OCI-LY1 (cell line): Measurements from ENCODE around the gene ZGRF1.
"Not testable (repeated sequence)": the region's sequence is repeated elsewhere in the genome, so short reads cannot be mapped to it uniquely, and the experiment has no call there.

ENCODE experiments used
- H2AFZ ChIP-seq: fragments of 200-600 bp; sonication (generic), shearing (Covaris generic); 2 replicates; pipeline ENCODE4 v1.6.0; 2014; ENCODE audit warnings: antibody characterized with exemption, mild to moderate bottlenecking, low read length
- H3F3A ChIP-seq: fragments of 200-600 bp; sonication (generic), shearing (Covaris generic); 2 replicates; pipeline ENCODE4 v1.6.0; 2014; ENCODE audit warnings: mild to moderate bottlenecking, antibody characterized with exemption, low read length, moderate library complexity; ENCODE audit not compliant: insufficient read depth
- H3K27ac ChIP-seq: fragments of 200-600 bp; sonication (generic); 2 replicates; pipeline ENCODE4 v1.5.1; 2014; ENCODE audit warnings: low read length, mixed run types, mild to moderate bottlenecking, low read depth; ENCODE audit not compliant: poor library complexity, severe bottlenecking
- H3K27me3 ChIP-seq: fragments of 200-600 bp; sonication (generic); 2 replicates; pipeline ENCODE4 v1.6.0; 2014; ENCODE audit warnings: antibody characterized with exemption, mild to moderate bottlenecking, low read length, moderate library complexity; ENCODE audit not compliant: insufficient read depth
- H3K36me3 ChIP-seq: fragments of 200-600 bp; sonication (generic); 2 replicates; pipeline ENCODE4 v1.6.1; 2014; ENCODE audit warnings: mild to moderate bottlenecking, antibody characterized with exemption, low read length, moderate library complexity, mixed read lengths; ENCODE audit not compliant: insufficient read depth
- H3K4me1 ChIP-seq: fragments of 200-600 bp; sonication (generic); 2 replicates; pipeline ENCODE4 v1.5.1; 2014; ENCODE audit warnings: mild to moderate bottlenecking, low read length, moderate library complexity; ENCODE audit not compliant: insufficient read depth, severe bottlenecking
- H3K4me2 ChIP-seq: fragments of 200-600 bp; sonication (generic), shearing (Covaris generic); 2 replicates; pipeline ENCODE4 v1.6.1; 2014; ENCODE audit warnings: low read length
- H3K4me3 ChIP-seq: fragments of 200-600 bp; sonication (generic); 2 replicates; pipeline ENCODE4 v1.5.1; 2014; ENCODE audit warnings: low read length, low read depth, mild to moderate bottlenecking, mixed read lengths; ENCODE audit not compliant: poor library complexity, severe bottlenecking
- H3K79me2 ChIP-seq: fragments of 200-600 bp; shearing (Covaris generic); 2 replicates; pipeline ENCODE4 v1.6.1; 2016; ENCODE audit warnings: mixed run types, low read length, mixed read lengths; ENCODE audit not compliant: insufficient read depth
- H3K9ac ChIP-seq: fragments of 200-600 bp; sonication (generic), shearing (Covaris generic); 2 replicates; pipeline ENCODE4 v1.6.1; 2014; ENCODE audit warnings: mild to moderate bottlenecking, low read length, mixed read lengths
- H3K9me2 ChIP-seq: fragments of 200-600 bp; sonication (generic), shearing (Covaris generic); 2 replicates; pipeline ENCODE4 v1.6.1; 2014; ENCODE audit warnings: low read depth, mild to moderate bottlenecking, low read length, mixed read lengths
- H3K9me3 ChIP-seq: fragments of 200-600 bp; shearing (Covaris generic); 2 replicates; pipeline ENCODE4 v1.6.1; 2014; ENCODE audit warnings: low read length, mixed read lengths
- H4K20me1 ChIP-seq: fragments of 200-600 bp; sonication (generic), shearing (Covaris generic); 2 replicates; pipeline ENCODE4 v1.6.0; 2016; ENCODE audit warnings: mild to moderate bottlenecking, low read length; ENCODE audit not compliant: insufficient read depth
- CTCF ChIP-seq: fragments of 200-600 bp; sonication (generic), shearing (Covaris generic); IDR thresholded peaks from 2 replicates; pipeline ENCODE4 v1.5.1; 2017; ENCODE audit warnings: mild to moderate bottlenecking, antibody characterized with exemption, low read length, moderate library complexity, mixed read lengths
- EZH2 ChIP-seq: fragments of 200-600 bp; sonication (generic), shearing (Covaris generic); IDR thresholded peaks from 2 replicates; pipeline ENCODE4 v1.8.0; 2017; ENCODE audit warnings: borderline replicate concordance, mixed run types, mild to moderate bottlenecking, antibody characterized with exemption, low read length, moderate library complexity, mixed read lengths

Gene ZGRF1

DNA sequence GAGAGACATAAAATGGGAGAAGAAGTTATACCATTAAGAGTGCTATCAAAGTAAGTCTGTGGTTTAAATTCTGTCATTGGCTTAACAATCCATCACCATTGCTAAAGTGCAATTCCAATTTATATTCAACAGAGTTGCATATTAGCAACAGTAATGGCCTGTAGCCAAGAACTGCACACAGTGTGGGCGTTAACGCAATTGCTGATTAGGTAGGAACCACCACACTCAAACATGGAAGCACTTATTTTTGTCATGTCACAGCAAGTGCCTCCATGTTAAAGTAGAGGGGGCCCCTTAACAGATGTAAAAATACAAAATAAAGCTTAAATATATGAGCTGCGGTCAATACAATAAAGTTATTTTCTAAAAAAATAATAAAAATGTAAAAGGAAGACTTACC lies 11.1 kb upstream of the ZGRF1 start:
- Histone ChIP-seq H3K27ac (no peak overlapping the region), H3F3A (no peaks in the 10 kb centered on the region), H3K4me2 (no peak overlapping the region), H3K27me3 (no peaks in the 10 kb centered on the region), H3K36me3 (peaks cover 62% of the 10 kb centered on the region), H3K79me2 (no peaks in the 10 kb centered on the region), H3K9me3 (no peaks in the 10 kb centered on the region), H3K9ac (no peak overlapping the region), H3K4me1 (no peaks in the 10 kb centered on the region), H3K9me2 (no peaks in the 10 kb centered on the region), H3K4me3 (no peak overlapping the region), H2AFZ (no peak overlapping the region), H4K20me1 (no peaks in the 10 kb centered on the region)
- TF ChIP-seq CTCF (no peak), EZH2 (no peak)

- peaks cover 65% of the 10 kb centered on the region for H3K36me3 ChIP-seq
- no peaks in the 10 kb centered on the region for H3K9me2 ChIP-seq
- H3K27ac ChIP-seq: no peak overlapping the region
- H3K9ac ChIP-seq: no peak overlapping the region
- no peak for TF ChIP-seq EZH2
- no peak for TF ChIP-seq CTCF
- no peaks in the 10 kb centered on the region for H3K9me3 ChIP-seq
- no peaks in the 10 kb centered on the region for H3F3A ChIP-seq
- H2AFZ ChIP-seq: no peak overlapping the region
- H3K79me2 ChIP-seq: no peaks in the 10 kb centered on the region
- no peak overlapping the region for H3K4me3 ChIP-seq
- H3K27me3 ChIP-seq: no peaks in the 10 kb centered on the region
- H3K4me1 ChIP-seq: no peaks in the 10 kb centered on the region
- no peak overlapping the region for H3K4me2 ChIP-seq
- no peaks in the 10 kb centered on the region for H4K20me1 ChIP-seq
Observed at GRCh38 chr4:112646632-112647537, 10.2 kb upstream of the ZGRF1 start.

DNA sequence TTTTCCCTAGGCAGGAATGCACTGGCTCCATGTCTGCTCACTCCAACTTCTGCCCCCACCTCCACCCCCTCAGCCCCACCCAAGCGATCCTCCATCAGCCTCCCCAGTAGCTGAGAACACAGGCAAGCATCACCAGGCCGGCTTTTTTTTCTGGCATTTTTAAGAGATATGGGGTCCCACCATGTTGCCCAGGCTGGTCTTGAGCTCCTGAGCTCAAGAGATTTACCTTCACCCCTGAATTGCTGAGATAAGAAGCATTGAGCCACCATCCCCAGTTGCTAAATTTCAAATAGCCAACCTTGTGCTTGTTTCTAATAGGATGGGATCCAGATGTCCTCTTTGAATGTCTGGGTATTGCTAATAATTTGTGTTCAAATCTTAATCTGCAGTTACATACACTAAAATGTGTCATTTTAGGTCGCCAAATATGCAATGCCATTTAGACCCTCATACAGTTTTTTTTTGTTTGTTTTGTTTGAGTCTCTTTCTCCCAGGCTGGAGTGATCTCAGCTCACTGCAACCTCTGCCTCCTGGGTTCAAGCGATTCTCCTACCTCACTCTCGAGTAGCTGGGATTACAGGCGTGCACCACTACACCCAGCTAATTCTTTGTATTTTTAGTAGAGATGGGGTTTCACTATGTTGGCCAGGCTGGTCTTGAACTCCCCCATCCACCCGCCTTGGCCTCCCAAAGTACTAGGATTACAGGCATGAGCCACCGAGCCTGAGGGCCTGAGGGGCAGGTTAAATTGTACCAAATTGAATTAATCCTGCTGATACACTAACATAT lies 9.0 kb upstream of the ZGRF1 start:
- H3K9ac ChIP-seq: no peak overlapping the region
- no peak overlapping the region for H3K4me3 ChIP-seq
- TF ChIP-seq CTCF: no peak
- no peak for TF ChIP-seq EZH2
- H3K27ac ChIP-seq: no peak overlapping the region
- no peaks in the 10 kb centered on the region for H3K9me3 ChIP-seq
- no peak overlapping the region for H3K4me2 ChIP-seq
- no peak overlapping the region for H2AFZ ChIP-seq
- no peaks in the 10 kb centered on the region for H3K4me1 ChIP-seq
- H3F3A ChIP-seq: no peaks in the 10 kb centered on the region
- H3K27me3 ChIP-seq: no peaks in the 10 kb centered on the region
- H3K9me2 ChIP-seq: no peaks in the 10 kb centered on the region
- H3K79me2 ChIP-seq: no peaks in the 10 kb centered on the region
- H4K20me1 ChIP-seq: no peaks in the 10 kb centered on the region
- peaks cover 54% of the 10 kb centered on the region for H3K36me3 ChIP-seq

DNA sequence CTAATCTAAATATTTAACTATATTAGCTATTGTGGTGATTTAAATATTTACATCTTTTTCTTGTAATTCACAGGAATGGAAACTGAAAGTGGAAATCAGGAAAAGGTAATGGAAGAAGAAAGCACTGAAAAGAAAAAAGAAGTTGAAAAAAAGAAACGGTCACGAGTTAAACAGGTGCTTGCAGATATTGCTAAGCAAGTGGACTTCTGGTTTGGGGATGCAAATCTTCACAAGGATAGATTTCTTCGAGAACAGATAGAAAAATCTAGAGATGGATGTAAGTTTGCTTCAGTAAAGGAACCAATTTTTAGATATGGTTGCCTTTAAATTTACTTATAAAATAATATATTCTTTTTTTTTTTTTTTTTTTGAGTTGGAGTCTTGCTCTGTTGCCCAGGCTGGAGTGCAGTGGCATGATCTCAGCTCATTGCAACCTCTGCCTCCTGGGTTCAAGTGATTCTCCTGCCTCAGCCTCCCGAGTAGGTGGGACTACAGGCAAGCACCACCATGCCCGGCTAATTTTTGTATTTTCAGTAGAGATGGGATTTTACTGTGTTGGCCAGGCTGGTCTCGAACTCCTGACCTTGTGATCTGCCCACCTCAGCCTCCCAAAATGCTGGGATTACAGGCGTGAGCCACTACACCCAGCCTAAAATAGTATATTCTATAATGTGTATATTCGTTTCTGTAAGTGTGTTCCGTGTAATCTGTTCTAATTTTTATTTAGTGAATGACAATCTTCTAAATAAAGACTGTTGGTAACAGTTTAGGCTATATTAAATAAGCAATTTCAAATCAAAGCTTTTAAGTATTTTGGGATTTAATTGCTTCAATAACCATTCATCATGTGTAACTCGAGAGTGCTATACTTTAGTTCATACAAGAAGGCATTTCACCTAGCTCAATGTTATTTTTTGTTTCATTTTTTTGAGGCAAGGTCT lies 8.2 kb upstream of the ZGRF1 start:
- H3K79me2 ChIP-seq, H3F3A ChIP-seq, H4K20me1 ChIP-seq, H3K9ac ChIP-seq, H3K9me3 ChIP-seq, H3K4me2 ChIP-seq, H3K9me2 ChIP-seq, H3K27me3 ChIP-seq, H3K4me1 ChIP-seq, H3K27ac ChIP-seq, H2AFZ ChIP-seq, H3K4me3 ChIP-seq: not testable (repeated sequence)
- peaks cover 49% of the 10 kb centered on the region for H3K36me3 ChIP-seq
